ENCODE results near the gene SNPH.

SNPH gene

GRCh38 chr20:1255675-1256074 is 10.4 kb upstream of the SNPH start:
- TF ChIP-seq POLR2AphosphoS5 (IDR thresholded peaks at IDR 0.05; ENCODE audit: low read depth, low read length) (no peak), FOXP2 (optimal IDR thresholded peaks at IDR 0.05; ENCODE audit: borderline replicate concordance, extremely low read depth, extremely low read length, insufficient read depth) (no peak), REST (IDR thresholded peaks at IDR 0.05; ENCODE audit: insufficient read depth in 1 of 2, low read depth in 2 of 2, low read length in 2 of 2) (no peak), SIN3A (IDR thresholded peaks at IDR 0.05; ENCODE audit: borderline replicate concordance, insufficient read depth, low read length) (no peak), TAF1 (IDR thresholded peaks at IDR 0.05; ENCODE audit: borderline replicate concordance, insufficient read depth, low read length) (no peak)

- no peak for TF ChIP-seq FOXP2 (optimal IDR thresholded peaks at IDR 0.05; ENCODE audit: borderline replicate concordance, extremely low read depth, extremely low read length, insufficient read depth)
- no peak for TF ChIP-seq REST (IDR thresholded peaks at IDR 0.05; ENCODE audit: insufficient read depth in 1 of 2, low read depth in 2 of 2, low read length in 2 of 2)
- TF ChIP-seq SIN3A (IDR thresholded peaks at IDR 0.05; ENCODE audit: borderline replicate concordance, insufficient read depth, low read length): no peak
- TF ChIP-seq POLR2AphosphoS5 (IDR thresholded peaks at IDR 0.05; ENCODE audit: low read depth, low read length): no peak
- no peak for TF ChIP-seq TAF1 (IDR thresholded peaks at IDR 0.05; ENCODE audit: borderline replicate concordance, insufficient read depth, low read length)
These were observed 2.2 kb upstream of the SNPH start for GRCh38 chr20:1263853-1264252.

- TF ChIP-seq TAF1 (IDR thresholded peaks at IDR 0.05; ENCODE audit: borderline replicate concordance, insufficient read depth, low read length) (no peak), FOXP2 (optimal IDR thresholded peaks at IDR 0.05; ENCODE audit: borderline replicate concordance, extremely low read depth, extremely low read length, insufficient read depth) (no peak), POLR2AphosphoS5 (IDR thresholded peaks at IDR 0.05; ENCODE audit: low read depth, low read length) (no peak), REST (IDR thresholded peaks at IDR 0.05; ENCODE audit: insufficient read depth in 1 of 2, low read depth in 2 of 2, low read length in 2 of 2) (no peak), SIN3A (IDR thresholded peaks at IDR 0.05; ENCODE audit: borderline replicate concordance, insufficient read depth, low read length) (no peak)
These were observed 1.4 kb upstream of the SNPH start for GRCh38 chr20:1264727-1265126.

GRCh38 chr20:1265226-1265915 is 723 bp upstream of the SNPH start:
- TF ChIP-seq SIN3A (IDR thresholded peaks at IDR 0.05; ENCODE audit: borderline replicate concordance, insufficient read depth, low read length) (no peak), POLR2AphosphoS5 (IDR thresholded peaks at IDR 0.05; ENCODE audit: low read depth, low read length) (no peak), TAF1 (IDR thresholded peaks at IDR 0.05; ENCODE audit: borderline replicate concordance, insufficient read depth, low read length) (no peak), REST (IDR thresholded peaks at IDR 0.05; ENCODE audit: insufficient read depth in 1 of 2, low read depth in 2 of 2, low read length in 2 of 2) (no peak), FOXP2 (optimal IDR thresholded peaks at IDR 0.05; ENCODE audit: borderline replicate concordance, extremely low read depth, extremely low read length, insufficient read depth) (no peak)

- no peak for TF ChIP-seq POLR2AphosphoS5 (IDR thresholded peaks at IDR 0.05; ENCODE audit: low read depth, low read length)
These were observed 253 bp upstream of the SNPH start for GRCh38 chr20:1265916-1266166.

Data from PFSK-1 (cell line).